Stimulated activated CD4-positive, alpha-beta T cell treated with anti-CD3 and anti-CD28 coated beads, Interleukin-2, amount 100 ng/mL, for 4 hours (primary cell): ENCODE data around the gene MCL1.

Source experiments
- DNase-seq: peaks from one replicate; pipeline ENCODE4 v3.0.0-alpha.2; 2020; ENCODE audit warnings: low read depth

Gene MCL1

GRCh38 chr1:150537732-150538684 is 41.4 kb downstream of the MCL1 start:
- DNase-seq, result no peak

- DNase-seq, result no peak
Observed at GRCh38 chr1:150536836-150537731, 42.3 kb downstream of the MCL1 start.

- no peak for DNase-seq
Observed at GRCh38 chr1:150535511-150536287, 43.7 kb downstream of the MCL1 start.

- DNase-seq, result no peak
Observed at GRCh38 chr1:150534002-150534401, 45.4 kb downstream of the MCL1 start.

GRCh38 chr1:150532860-150533259 is 46.5 kb downstream of the MCL1 start:
- DNase-seq, result no peak

GRCh38 chr1:150530491-150531159 is 48.8 kb downstream of the MCL1 start:
- DNase-seq, result no peak

- no peak for DNase-seq
Observed at GRCh38 chr1:150529017-150529416, 50.4 kb downstream of the MCL1 start.

- no peak for DNase-seq
Observed at GRCh38 chr1:150528196-150528595, 51.2 kb downstream of the MCL1 start.

- no peak for DNase-seq
Observed at GRCh38 chr1:150525348-150525747, 54.1 kb downstream of the MCL1 start.
